GM18526 (cell line): ENCODE results near the gene HEPHL1.

Experiments
- POLR2A ChIP-seq: IDR thresholded peaks from 3 replicates; pipeline ENCODE4 v1.6.1; 2011; ENCODE audit not compliant: insufficient read length; ENCODE audit errors: extremely low read depth

HEPHL1 gene

DNA sequence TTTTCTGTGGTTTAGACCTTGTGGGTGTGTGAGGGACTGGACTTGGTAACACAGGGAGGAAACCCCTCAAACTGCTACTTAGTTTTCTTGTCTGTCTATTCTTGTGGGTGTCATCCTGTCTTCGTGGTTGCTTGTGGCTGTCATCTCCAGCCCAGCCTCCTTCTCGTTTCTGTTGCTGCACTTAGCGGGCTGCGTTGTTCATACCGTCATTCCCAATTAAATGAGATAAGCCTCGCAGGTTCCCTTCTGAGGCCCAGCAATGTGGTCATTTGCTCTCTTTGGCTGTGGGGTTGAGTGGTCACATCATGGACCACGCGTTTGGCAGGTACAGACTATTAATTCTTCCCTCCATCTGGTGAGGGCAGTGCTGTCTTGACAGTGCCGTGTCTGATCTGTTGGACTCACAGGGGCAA is 126.3 kb downstream of the HEPHL1 start:
- no peak for TF ChIP-seq POLR2A

DNA sequence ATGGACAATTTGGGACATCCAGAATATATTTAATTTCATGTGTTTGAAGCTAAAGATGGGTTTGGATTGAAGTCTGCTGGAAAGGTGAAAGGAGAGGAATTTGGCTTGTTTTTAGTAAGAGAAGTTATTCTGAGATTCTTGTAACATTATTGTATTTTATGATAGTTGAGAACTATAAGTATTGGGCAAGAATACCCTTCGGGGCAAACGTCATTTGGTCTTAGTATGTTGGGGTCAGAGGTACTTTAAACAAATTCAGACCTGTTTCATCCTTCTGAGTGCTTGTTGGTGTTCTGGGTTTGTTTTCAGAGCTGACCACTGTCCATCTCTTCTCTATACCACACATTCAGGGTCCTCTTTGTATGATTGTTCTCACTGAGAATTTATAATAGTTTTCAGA is 127.0 kb downstream of the HEPHL1 start:
- no peak for TF ChIP-seq POLR2A

DNA sequence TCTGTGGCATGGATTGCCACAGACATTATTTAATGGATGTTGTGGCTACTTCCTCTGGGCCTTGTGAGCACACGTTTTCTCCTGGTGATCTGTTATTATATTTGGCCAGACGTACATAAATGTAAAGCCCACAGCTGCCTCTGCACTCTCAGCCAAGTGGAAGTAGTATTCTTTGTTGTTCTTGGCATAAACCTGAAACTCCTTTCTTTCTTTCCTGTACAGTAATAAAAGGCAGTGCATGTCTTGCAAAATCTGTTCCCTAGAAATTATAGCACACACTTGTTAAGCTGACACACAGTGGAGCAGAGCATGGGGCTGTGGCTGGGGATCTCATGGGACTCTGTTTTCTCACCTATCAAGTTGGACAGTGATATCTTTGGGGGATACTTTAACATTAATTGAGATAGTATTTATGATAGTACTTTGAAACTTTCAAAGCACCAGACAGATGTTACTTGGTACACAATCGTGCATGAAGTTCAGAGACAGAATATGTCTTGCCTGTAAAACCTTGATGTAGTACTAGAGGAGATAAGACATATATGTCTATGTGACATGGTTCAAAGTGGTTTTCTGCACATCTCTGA is 128.4 kb downstream of the HEPHL1 start:
- TF ChIP-seq POLR2A, result no peak

DNA sequence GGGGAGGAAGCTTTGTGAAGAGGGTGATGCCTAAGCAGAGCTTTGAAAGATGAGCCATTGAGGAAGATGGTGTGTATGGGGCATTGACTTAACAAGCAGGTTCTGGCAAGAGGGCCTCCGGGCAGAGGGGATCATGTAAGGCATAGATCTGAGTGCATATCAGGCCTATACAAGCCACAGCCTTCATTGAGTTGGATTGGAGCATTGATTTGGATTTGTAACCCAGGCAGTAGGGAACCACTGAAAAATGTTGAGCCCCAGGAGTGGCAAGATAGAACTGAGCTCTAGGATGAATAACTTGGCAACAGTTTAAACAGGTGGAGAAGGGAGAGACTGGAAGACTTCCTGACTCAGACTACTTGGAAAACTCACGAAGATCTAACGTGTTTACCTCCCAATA is 128.9 kb downstream of the HEPHL1 start:
- TF ChIP-seq POLR2A, result no peak

DNA sequence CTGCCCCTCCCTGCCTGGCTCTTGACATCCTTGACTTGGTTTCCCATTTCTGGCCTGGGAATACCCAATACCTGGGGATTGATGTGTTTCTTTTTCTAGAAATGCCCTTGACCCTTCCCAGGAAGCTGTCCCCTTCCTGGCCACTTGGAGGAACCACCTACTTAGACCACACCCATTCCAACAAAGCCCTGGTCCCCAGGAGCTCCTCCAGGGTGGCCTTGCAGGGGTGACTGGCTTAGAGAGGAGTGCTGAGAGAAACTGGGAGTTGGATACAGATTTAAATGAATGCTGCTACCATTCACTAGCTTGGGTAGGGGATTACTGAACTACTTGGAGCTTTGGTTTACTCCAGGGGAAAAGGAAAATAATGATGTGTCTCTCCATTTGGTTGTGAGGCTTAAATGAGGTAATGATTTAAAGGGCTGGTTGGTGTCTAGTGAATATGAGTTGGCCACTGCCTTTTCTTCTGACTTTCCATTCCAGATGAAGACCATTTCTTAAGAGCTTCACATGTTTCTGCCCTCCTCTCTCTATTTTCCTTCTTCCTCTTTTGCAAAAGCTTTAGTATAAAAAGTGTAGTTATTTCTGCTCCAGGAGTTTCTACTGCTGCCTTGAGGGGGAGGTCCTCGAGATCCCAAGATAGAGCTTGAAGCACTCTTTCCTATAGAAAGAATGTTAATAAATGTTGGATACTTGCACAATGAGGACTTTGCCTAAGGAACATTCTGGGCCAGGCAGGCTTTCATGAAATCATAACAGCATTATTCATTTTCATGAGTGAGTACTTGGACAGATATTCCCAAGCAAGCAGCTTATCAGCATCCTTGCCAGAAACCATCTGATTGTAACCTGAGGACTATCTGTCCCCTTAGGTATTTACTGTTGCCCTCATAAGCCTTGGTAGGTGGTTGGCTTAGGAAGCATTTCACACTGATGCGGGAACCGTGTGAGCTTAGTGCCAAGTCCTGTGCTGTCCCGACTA is 129.8 kb downstream of the HEPHL1 start:
- no peak for TF ChIP-seq POLR2A

DNA sequence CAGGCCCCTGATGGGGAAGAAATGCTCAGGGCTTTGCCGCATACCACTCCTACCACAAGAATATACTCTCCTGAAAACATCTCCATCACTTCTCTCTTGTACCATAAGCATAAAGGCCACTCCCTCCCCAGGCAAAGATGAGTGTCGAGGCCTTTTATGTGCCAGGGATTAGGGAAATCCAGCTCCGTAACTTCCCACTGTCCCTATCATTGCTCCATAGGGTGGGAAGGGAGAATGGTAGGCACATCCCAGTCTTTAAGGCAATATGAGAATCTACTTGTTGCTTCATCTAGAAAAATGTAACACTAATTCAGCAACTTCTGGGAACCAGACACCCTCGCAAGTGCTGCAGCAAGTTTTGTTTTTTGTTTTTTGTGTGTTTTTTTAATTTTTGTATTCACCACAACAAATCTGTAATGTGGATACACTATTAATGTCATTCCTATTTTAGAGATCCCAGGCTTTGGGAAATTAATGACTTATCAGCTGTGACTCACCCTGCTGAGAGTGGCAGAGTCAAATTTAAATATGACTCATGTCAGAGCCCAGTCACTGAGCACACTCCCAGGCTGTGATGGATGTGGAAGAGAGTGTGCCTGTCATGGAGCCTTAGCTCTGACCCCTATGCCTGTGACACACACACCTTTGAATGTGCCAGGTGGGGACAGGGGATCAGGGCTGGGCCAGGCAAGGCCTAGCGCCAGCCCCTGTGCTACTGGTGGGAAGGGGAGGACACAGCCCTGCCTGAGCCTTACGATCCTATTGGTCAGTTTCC is 130.9 kb downstream of the HEPHL1 start:
- no peak for TF ChIP-seq POLR2A

DNA sequence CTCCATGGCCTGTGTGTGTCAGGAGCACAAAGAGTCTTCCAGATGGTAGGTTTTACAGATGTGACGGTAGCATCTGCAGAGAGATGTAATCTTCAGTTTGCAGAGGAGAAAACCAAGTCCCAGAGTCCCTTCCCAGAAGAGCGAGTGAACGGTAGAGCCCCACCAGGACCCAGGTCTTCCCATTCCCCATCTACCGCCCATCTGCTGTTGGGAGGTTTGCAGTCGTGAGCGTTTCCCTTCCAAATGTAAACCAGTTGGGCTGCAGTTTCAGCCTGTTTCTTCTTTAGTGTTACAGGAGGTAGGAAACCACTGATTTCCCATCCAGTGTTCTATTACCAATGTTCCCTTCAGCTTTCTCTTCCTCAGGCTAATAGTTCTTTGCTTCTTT is 131.5 kb downstream of the HEPHL1 start:
- TF ChIP-seq POLR2A, result no peak

DNA sequence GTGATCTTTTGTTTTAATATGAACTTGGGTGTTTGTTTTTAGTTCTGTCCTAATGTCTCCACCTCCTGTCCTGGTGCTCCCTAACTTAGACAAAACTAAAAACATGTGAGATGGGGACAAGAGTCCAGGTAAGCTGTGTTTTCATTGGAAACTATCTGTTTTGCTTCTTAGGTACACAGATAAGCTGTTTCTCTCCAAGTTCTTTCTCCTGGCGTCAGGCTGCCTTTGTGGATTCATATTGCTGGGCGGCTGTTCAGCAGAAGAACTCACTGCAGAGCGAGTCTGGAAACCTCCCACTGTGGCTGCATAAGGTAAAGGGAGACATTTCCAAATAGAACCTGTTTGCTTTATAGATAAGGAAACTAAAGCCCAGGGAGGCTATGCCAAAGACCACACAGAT is 132.2 kb downstream of the HEPHL1 start:
- TF ChIP-seq POLR2A, result no peak

DNA sequence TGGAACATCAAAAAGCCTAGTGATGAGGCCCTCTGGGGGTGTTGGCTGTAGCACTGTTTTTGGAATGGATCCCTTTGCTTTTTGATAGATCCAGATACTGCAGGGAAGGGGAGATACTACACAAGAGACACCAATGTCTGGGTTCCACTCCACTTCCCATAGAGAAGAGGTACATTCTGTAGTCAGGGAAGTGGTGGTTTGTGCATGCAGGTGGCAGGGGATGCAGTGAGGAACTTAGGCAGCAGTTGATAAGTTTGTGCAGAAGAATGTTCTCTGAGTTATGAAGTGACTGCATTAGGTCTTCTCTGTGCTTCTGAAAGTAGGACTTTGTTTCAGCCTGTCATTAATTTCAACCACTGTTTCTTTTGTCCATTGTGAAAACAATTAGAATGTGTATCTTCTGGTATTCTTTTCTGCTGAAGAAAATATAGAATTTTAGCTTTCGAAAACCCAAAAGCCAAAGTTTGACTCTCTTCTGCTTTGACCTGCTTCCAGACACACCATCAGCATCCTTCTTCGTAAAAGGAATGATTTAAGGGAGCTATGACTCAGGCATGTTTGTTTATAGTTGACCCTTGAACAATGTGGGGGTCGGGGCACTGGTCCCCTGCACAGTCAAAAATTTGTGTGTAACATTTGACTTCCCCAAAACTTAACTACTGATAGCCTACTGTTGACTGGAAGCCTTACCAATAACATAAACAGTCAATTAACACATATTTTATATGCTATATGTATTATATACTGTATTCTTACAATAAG is 133.1 kb downstream of the HEPHL1 start:
- TF ChIP-seq POLR2A, result no peak
